HG03097 (cell line): ENCODE data around the gene CLEC20A.

Experiments
- ATAC-seq: cut with Tn5 transposase; IDR thresholded peaks from one replicate; pipeline ENCODE4 v1.9.1; 2021; ENCODE audit not compliant: unreplicated experiment, low FRiP score

CLEC20A gene

DNA sequence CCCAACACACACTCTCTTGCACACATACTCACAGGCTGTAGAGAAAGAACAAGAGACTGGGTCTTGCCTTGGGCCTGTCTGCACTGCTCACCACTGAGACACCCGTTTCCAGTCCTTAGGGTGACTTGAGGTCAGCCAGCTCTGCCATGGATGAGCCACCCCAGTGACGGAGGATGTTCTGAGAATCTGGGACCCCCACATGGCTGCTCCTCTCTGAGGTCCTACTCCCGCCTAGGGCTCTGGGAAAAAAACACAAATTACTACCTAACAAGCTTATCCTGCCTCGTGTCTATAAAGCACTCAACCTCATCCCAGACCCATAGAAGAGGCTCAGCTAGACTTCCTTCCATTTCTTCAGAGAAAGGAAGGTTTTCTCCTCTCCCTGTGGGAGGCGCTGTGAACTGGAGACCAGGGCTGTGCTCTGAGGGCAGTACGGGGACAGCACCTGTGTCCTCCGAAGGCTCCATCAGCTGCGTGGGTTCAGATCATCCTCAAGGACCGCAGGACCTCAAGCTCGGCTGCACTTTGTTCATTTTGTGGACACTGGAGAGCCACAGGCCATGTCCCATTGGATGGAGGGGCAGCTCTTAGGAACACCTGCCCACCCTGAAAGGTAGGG lies 4.3 kb upstream of the CLEC20A start:
- no peak for ATAC-seq

- no peak for ATAC-seq
These were observed 3.5 kb upstream of the CLEC20A start for GRCh38 chr1:178500091-178500770.

DNA sequence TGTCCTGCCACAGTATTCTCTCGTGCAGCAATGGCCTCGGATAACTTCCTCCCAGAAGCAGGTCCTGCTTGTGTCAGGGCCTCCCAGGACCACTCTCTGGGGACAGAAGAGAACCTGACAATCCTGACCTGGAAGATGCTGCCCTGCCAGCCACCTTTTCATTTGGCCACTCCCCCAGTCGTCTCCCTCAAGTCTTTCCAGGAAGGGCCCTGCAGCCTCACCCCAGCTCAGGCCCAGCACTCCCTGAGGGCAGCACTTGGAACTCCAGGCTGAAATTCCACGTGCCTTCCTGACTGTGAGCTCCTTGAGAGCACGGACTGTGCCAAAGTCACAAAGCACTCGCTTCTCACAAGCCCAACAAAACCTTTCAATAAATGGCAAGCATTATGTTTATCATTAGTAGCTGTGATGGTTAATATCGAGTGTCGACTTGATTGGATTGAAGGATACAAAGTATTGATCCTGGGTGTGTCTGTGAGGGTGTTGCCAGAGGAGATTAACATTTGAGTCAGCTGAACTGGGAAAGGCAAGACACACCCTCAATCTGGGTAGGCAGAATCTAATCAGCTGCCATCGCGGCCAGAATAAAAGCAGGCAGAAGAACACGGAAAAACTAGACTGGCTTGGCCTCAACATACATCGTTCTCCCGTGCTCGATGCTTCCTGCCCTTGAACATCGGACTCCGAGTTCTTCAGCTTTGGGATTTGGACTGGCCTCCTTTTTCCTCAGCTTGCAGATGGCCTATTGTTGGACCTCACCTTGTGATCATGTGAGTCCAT lies 2.3 kb upstream of the CLEC20A start:
- no peak for ATAC-seq

DNA sequence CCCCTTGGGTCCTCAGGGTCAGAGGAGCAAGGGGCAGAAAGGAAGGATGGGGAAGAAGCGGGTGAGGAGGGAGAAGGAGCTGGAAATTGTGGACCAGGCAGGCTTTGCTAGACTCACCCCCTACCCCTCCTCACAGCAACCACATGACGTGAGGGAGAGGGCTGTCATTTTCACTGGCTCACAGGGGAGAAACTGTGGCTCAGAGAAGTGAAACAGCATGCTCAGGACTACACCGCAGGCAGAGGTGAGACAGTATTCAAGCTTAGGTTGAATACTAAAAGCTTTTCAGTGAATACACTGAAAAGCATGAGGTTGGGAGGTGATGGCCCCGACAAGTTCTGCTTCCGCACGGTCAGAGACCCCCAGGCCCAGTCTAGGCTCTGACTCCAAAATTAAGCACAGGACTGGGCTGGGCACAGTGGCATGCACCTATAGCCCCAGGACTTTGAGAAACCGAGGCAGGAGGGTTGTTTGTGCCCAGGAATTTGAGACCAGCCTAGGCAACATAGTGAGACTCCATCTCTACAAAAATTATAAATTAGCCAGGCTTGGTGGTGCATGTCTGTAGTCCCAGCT lies 1.2 kb upstream of the CLEC20A start:
- no peak for ATAC-seq

GRCh38 chr1:178495741-178496409 lies 889 bp downstream of the CLEC20A start:
- ATAC-seq, result no peak

- no peak for ATAC-seq
These were observed 1.6 kb downstream of the CLEC20A start for GRCh38 chr1:178495158-178495557.

- ATAC-seq, result no peak
These were observed 2.2 kb downstream of the CLEC20A start for GRCh38 chr1:178494569-178494971.

DNA sequence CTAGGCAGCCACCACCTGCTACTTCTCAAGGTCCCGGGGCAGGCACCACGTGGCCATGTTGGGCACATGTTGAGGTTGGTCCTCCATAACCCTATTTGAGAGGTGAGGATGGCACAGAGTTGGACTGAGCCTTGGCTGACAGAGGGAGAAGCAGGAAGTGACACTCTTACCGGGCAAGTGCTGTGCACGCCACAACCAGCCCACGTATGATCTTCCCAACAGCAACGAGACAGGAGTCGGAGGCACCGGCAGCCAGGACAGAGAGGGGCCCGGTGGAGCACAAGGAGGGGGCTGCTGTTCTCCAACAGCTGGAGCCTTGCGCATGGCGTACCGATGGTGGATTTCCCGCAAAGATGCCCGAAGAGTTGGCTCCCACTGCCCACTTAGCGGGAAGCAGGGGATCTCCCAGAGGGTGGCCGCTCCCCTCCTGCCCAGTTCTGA lies 3.4 kb downstream of the CLEC20A start:
- ATAC-seq, result no peak

DNA sequence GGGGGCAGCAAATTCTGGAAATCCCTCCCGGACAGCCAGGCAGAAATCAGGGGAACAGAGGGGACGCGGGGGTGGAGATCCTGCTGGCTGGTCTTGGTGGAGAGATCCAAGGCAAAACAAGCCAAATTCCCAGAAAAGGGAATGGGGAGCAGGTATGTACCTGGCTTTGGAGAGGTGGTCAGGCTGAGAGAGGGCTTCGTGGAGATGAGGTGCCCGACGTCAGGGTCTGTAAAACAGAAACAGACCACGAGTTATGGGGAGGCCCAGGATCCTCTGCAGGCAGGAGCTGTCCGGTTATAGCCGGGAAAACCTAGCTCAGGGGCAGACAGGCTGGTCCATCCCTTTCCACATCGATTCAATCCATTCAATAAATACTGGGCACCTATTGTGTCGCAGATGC lies 4.4 kb downstream of the CLEC20A start:
- ATAC-seq, result no peak

DNA sequence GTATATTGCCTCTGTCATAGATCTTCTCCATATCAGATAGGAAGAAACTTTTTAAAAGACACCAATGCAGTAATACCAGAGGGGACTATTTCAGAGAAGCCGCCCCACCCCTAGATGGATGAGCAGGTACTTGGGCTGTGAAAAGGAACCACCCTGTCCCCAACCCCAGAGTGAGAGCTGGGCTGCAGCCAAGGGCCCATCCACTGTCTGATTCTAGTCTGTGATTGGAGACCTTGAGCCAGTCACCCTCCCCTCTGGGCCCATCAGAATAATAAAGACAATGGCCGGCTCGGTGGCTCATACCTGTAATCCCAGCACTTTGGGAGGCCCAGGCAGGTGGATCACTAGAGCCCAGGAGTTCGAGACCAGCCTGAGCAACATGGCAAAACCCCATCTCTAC lies 5.0 kb downstream of the CLEC20A start:
- no peak for ATAC-seq

DNA sequence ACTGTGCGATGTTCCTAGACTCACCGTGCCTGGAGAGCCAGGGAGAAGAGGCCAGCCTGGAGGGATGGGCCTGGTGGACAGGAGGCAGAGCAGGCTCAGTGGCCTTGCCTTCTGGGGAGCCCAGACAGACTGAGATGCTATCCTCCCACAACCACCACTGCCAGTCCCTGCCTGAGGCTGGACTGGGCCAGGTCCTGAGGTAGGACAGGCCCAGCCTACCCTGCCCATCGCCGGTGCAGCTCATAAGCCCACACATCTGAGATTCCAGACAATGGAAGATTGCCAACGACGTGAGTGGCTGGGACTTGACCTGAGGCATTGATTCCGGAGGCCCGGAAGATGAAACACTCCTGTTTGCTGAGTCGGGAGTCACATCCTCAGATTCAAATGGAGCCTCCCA lies 5.8 kb downstream of the CLEC20A start:
- ATAC-seq, result no peak

DNA sequence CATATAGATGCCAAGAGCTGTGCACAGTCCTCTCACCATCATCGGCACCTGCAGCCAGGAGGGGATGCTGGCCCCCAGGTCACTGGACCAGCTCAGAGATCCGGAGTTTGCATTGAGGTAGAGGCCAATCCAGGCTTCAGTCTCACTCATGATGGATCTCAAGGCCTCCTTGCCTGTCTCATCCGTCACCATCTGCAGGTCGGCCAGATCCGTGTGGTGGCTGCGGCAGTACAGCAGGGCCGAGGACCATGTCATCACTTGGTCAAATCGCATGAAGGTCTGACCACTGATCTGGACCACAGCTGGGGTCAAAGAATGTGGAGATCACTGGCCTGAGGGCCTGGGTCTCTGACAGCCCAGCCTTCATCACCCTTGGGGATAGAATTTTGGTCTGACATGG lies 6.6 kb downstream of the CLEC20A start:
- ATAC-seq, result no peak

GRCh38 chr1:178489399-178489798 lies 7.4 kb downstream of the CLEC20A start:
- no peak for ATAC-seq

- ATAC-seq, result no peak
These were observed 8.4 kb downstream of the CLEC20A start for GRCh38 chr1:178488393-178488792.

- no peak for ATAC-seq
These were observed 9.6 kb downstream of the CLEC20A start for GRCh38 chr1:178487070-178487615.

GRCh38 chr1:178486100-178487069 lies 10.4 kb downstream of the CLEC20A start:
- no peak for ATAC-seq

DNA sequence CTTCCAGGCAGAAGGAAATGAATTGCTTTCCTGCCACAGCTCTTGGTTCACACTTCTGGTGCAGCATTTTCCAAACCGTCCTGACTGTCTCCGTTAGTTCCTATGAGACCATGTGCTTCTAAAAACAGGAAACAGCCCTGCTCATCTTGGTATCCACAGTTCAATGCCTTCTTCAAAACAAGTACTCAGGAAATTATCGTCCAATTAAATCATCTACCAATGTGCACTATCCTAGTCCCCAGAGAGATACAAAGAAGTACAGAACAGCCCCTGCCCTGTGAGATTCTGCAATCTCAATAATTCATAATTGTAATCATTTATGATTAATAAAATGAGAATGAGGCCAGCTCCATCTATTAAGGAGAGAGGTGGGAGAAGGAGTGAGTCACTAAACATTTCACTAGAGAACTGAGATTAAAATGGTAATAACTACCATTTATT lies 11.2 kb downstream of the CLEC20A start:
- no peak for ATAC-seq

DNA sequence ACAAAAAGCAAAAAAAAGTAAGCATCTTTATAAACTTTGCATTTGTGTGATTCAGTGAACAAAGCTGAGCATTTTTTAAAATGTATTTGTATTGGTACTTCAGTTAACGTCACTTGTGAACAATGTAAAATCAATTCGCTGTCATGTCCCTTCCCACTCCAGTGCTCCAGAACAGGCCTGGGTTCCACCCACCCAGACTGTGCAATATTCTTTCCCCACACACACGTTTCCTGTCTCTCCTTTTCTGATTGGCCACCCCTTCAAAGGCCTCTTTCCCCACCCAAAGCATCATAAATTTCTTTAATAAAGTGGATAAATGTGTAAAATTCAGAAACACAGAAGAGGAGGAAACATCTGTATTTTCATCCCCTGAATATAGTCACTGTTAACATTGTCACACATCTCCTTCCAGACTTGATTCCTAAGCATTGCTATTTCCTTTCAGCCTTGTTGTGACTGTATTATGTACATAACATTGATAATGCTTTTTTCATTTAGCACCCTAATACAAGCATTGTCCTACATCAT lies 12.0 kb downstream of the CLEC20A start:
- ATAC-seq, result no peak
